Activated CD8-positive, alpha-beta memory T cell treated with anti-CD3 and anti-CD28 coated beads, Interleukin-2, amount 50 U/mL, for 48 hours (primary cell): ENCODE results near the gene CATSPER3.
"Not testable (repeated sequence)": the region's sequence is repeated elsewhere in the genome, so short reads cannot be mapped to it uniquely, and the experiment has no call there.

Source experiments
- DNase-seq: peaks from one replicate; pipeline ENCODE4 v3.0.0-alpha.2; 2020

CATSPER3 gene

GRCh38 chr5:134975843-134976242 lies 8.1 kb downstream of the CATSPER3 start:
- DNase-seq = no peak

DNA sequence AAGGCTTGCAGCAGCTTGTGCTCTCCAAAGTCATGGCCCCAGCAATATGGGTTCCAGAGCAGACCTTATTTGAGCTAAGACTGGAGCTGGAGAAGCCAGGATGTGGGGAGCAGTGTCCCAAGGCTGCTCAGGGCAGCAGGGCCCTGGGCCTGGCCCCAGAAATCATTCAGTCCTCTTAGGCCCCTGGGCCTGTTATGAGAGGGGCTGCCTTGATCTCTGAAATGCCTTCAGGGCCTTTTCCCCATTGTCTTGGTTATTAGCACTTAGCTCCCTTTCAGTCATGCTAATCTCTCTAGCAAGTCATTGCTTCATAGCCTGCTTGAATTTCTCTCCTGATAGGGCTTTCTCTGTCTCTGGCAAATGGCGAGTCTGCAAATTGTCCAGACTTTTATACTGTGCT lies 9.1 kb downstream of the CATSPER3 start:
- DNase-seq = no peak

GRCh38 chr5:134979416-134979815 lies 11.7 kb downstream of the CATSPER3 start:
- no peak for DNase-seq

DNA sequence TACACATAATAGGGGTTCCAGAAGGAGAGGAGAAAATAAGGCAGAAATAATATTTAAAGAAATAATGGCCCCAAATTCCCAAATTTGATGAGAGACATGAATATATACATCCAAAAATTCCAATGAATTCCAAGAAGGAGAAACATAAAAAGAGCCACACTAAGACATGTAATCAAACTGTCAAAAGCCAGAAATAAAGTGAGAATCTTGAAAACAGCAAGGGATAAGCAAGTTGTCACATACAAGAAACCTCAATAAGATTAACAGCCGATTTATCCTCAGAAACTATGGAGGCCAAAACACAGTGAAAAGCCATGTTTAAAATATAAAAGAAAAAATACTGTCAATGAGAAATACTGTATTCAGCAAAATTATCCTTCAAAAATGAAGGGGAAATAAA lies 14.5 kb downstream of the CATSPER3 start:
- no peak for DNase-seq

DNA sequence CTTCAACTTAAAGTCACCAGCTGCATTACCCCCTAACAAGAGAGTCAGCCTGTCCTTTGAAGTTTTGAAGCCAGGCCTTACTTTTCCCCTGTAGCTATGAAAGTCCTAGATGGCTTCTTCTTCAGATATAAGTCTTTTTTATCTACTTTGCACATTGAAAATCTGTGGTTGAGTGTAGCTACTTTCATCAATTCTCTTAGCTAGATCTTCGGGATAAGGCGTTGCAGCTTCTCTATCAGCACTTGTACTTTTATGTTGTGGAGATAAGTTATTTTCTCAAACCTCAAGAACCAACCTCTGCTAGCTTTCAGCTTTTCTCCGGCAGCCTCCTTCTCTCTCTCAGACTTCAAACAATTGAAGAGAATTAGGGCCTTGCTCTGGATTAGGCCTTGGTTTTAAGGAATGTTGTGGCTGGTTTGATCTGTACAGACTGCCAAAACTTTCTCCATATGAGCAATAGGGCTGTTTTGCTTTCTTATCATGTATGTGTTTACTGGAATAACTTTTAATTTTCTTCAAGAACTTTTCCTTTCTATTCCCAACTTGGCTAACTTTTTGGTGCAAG lies 21.6 kb downstream of the CATSPER3 start:
- DNase-seq = no peak

DNA sequence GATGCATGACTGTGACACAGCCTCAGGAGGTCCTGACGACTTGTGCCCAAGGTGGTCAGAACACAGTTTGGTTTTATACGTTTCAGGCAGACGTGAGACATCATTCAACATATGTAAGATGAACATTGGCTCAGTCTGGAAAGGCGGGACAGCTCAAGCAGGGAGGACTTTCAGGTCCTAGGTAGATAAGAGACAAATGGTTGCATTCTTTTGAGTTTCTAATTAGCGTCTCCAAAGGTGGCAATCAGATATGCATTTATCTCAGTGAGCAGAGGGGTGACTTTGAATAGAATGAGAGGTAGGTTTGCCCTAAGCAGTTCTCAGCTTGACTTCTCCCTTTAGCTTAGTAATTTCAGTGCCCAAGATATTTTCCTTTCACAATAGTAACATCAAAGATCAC lies 22.5 kb downstream of the CATSPER3 start:
- not testable (repeated sequence) for DNase-seq

GRCh38 chr5:134992148-134992547 lies 24.4 kb downstream of the CATSPER3 start:
- no peak for DNase-seq

GRCh38 chr5:134993161-134993560 lies 25.5 kb downstream of the CATSPER3 start:
- no peak for DNase-seq

- no peak for DNase-seq
Measured at GRCh38 chr5:134994560-134995156, 27.0 kb downstream of the CATSPER3 start.

- DNase-seq = no peak
Measured at GRCh38 chr5:134995850-134996402, 28.2 kb downstream of the CATSPER3 start.

DNA sequence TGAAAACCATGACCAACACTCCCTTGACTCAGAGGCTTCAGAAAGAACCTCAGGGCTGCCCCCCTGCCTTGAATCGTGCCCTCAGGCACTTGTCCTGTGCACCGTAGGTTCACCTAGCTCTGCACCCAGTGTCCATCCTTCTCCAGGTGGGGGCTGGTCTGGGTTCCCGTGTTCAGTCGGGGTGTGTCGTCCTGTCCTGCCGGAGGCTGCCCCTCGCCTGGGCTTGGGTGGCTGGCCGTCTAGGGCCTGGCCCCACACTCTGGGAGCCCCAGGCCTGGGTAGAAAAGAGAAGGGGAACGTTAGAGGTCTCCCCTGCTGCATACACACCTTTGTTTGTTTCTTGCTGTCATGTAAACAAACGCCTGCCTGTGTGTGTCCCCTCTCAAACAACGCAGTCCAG lies 29.3 kb downstream of the CATSPER3 start:
- no peak for DNase-seq

- not testable (repeated sequence) for DNase-seq
Measured at GRCh38 chr5:134998068-134998467, 30.4 kb downstream of the CATSPER3 start.

DNA sequence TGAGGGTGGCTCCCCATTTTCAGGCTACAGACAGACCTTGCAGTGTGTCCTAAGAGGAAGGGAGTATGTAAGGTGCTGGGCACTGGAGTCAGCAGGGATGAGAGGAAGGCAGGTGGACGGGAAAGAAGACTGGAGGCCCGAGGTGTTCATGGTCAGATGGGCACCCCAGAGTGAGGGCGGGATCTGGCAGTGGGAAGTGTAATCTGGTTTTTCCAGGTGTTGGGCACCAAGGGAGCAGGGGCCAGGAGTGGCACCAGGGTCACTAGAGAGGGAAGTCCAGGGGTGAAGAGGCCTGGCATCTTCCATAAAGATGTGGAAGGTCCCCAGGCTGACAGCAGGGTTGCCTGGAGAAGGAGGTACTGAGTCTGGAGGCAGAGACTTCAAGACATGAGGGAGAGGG lies 36.7 kb downstream of the CATSPER3 start:
- no peak for DNase-seq

DNA sequence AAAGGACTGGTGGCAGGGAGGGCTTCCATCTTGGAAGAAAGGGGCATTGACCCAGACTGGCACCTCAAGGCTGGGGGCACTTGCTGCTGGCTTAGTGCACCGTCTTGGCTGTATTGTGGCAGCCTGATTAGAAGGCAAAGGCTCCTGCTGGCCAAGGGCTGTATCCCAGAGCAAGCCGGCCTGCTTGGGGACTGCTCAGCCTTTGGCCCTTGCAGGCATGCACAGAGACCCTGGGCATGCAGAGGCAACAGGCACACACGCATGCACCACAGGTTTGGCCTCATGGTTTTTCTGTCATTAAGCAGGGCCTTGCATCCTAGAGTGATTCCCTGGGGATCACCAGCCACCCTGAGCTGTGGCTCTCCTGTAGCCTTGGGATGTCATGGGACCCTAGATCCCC lies 37.4 kb downstream of the CATSPER3 start:
- no peak for DNase-seq

- DNase-seq = no peak
Measured at GRCh38 chr5:135007305-135007704, 39.6 kb downstream of the CATSPER3 start.

GRCh38 chr5:135007749-135008363 lies 40.1 kb downstream of the CATSPER3 start:
- no peak for DNase-seq

- DNase-seq = no peak
Measured at GRCh38 chr5:135008556-135008955, 40.8 kb downstream of the CATSPER3 start.

DNA sequence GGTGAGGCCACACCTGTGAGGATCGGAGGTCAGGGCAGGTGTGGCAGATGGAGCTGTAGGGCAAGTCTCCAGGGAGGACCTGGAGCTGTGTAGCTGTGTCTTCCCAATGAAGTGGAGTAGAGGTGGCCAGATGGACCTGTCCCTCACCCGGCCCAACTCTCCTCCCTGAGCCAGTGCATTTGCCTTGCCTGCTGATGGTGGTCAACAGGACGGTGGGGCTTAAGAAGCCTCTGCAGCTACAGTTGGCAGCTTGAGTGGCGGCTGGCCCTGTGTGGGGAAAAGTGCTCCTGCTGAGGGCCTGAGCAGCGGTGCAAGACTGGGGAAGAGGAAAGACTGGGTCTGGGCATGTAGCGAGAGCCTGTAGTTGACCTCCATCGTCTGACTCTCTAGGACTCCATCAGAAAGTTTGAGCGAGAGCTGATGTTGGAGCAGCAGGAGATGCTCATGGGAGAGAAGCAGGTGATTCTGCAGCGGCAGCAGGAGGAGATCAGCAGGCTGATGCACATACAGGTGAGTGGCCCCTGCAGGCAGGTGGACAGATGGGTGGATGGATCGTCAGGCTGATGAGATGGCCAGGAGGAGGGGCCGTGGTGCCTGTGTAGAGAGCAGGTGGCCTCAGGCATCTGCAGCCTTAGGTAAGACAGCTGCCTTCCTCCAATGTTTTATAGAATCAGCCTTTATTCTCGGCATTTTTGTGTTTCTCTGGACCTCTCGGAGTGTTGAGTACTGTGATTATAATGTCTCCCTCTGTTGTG lies 41.5 kb downstream of the CATSPER3 start:
- DNase-seq = no peak

DNA sequence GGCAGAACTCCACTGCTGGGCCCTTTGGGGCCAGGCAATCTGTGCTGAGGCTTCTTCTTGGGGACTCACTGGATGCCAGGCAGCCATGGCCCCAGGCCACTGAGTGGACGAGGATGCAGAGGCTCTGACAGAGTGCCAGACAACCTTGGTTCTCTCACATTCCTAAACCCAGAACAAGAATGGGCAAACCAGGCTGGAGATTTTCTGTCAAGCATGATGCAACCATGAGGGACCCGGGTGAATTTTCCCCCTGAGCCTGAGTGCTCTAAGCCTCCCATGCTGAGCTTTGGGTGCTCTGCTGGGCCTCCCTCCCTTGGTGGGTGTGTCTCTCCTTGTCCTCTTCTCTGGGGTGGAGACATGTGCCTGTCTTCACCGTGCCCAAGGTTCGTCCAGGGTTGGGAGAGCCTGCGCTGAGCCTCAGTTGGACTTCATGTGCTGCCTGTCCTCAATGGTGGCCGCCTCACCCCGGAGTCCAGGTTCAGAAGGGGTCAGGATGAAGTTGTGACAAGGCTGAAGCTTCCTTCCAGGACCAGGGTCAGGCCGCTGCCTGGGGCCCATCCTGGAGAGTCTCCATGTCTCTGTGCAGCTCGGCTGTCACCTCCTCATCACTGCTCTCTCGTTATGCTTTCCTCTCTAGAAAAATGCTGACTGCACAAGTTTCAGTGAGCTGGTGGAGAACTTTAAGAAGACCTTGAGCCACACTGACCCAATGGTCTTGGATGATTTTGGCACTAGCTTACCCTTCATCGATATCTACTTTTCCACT lies 42.2 kb downstream of the CATSPER3 start:
- DNase-seq = no peak

GRCh38 chr5:135010502-135011354 lies 43.0 kb downstream of the CATSPER3 start:
- no peak for DNase-seq

DNA sequence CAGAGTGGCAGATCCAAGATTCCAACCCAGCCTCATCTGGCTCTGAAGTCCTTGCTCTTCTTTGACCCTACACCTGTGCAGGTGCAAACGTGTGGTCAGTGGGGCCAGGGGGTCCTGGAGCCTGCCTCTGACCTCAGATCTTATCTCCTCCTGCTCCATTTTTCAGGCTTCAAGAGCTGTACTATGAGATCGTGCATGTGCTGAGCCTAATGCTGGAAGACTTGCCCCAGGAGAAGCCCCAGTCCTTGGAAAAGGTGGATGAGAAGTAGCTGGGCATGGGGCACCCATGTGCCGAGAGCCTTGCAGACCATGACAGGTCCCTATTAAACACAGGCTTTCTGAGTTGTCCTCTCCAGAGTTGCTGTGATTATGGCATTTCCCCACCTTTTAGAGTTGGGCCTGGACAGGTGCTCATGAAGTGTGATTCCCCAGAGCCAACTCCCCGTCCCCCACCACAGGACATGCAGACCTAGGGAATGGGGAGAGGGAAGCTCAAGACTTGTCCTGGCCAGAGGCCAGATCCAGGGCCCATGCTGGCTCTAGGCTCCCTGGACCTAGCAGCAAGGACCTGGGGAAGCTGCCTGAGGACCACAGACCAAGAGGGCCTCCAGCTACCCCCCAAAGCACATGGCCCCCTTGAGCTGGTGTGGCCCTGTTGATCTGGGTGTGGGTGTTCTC lies 43.8 kb downstream of the CATSPER3 start:
- no peak for DNase-seq
